ENCODE data around the gene IGSF11. TPM values are rescaled to one million over a fixed set of nuclear protein-coding genes. Genes with fewer than 3 reads are reported as not detected.

IGSF11 gene
- total and polyA plus RNA-seq, 4 donors, result 0.02 to 0.17 TPM; not detected in 2

DNA sequence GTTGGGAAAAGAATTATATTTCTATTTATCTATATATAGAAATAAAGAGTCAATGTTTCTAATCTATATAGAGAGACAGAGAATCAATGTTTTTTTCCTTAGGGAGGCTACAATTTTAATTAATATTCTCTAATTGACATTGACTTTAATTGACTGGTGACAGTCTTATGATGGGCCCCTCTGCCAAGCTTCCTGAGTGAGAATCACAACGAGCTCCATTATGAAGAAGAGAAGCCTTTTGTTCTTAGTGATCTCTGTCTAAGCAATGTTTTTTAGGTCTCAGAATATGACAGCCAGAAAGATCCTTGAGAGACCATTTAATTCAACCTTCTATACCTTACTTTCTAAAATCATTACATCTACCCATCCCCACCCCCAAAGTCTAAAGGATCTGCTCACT lies 70.9 kb downstream of the IGSF11 start:
- Histone ChIP-seq H3K4me1 (ENCODE audit: control insufficient read depth in 4 of 4, insufficient read depth in 4 of 4, low read length in 3 of 4) (no peaks in the 10 kb centered on the region), H3K4me3 (ENCODE audit: low read depth in 1 of 3, low read length in 3 of 3) (no peak overlapping the region), H3K36me3 (ENCODE audit: control insufficient read depth in 4 of 4, insufficient read depth in 3 of 4, low read depth in 1 of 4, low read length in 3 of 4) (no peaks in the 10 kb centered on the region), H3K9me3 (ENCODE audit: control insufficient read depth in 4 of 4, low read length in 3 of 4) (no peaks in the 10 kb centered on the region), H3K27me3 (ENCODE audit: control insufficient read depth in 4 of 4, insufficient read depth in 4 of 4, low read length in 3 of 4) (peaks cover 0 to 8% (median 2%) of the 10 kb centered on the region in 4 donors), H3K27ac (ENCODE audit: low read depth in 1 of 2, low read length in 2 of 2) (no peak overlapping the region), H3K9ac (ENCODE audit: low read depth in 1 of 2, low read length in 2 of 2) (no peak overlapping the region)
- DNase-seq (ENCODE audit: low spot score), result no peak
- TF ChIP-seq RAD21 (IDR thresholded peaks at IDR 0.05) (no peak), NR2F2 (IDR thresholded peaks at IDR 0.05) (no peak), JUND (IDR thresholded peaks at IDR 0.05) (no peak), FOXA2 (IDR thresholded peaks at IDR 0.05) (no peak), YY1 (IDR thresholded peaks at IDR 0.05) (no peak), GABPA (IDR thresholded peaks at IDR 0.05 in 1 of 2, conservative IDR thresholded peaks at IDR 0.05 in 1 of 2) (no peak), EGR1 (IDR thresholded peaks at IDR 0.05; ENCODE audit: low read depth in 2 of 2) (no peak), HNF4A (conservative IDR thresholded peaks at IDR 0.05) (no peak), TAF1 (conservative IDR thresholded peaks at IDR 0.05) (no peak), HNF4G (IDR thresholded peaks at IDR 0.05) (no peak), RXRA (IDR thresholded peaks at IDR 0.05) (no peak), SP1 (IDR thresholded peaks at IDR 0.05) (no peak)
- TF ChIP-seq, protein P1, sequence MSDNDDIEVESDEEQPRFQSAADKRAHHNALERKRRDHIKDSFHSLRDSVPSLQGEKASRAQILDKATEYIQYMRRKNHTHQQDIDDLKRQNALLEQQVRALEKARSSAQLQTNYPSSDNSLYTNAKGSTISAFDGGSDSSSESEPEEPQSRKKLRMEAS (IDR thresholded peaks at IDR 0.05), result no peak
- TF ChIP-seq, protein P2, sequence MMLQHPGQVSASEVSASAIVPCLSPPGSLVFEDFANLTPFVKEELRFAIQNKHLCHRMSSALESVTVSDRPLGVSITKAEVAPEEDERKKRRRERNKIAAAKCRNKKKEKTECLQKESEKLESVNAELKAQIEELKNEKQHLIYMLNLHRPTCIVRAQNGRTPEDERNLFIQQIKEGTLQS (IDR thresholded peaks at IDR 0.05), result no peak
- TF ChIP-seq, protein P3, sequence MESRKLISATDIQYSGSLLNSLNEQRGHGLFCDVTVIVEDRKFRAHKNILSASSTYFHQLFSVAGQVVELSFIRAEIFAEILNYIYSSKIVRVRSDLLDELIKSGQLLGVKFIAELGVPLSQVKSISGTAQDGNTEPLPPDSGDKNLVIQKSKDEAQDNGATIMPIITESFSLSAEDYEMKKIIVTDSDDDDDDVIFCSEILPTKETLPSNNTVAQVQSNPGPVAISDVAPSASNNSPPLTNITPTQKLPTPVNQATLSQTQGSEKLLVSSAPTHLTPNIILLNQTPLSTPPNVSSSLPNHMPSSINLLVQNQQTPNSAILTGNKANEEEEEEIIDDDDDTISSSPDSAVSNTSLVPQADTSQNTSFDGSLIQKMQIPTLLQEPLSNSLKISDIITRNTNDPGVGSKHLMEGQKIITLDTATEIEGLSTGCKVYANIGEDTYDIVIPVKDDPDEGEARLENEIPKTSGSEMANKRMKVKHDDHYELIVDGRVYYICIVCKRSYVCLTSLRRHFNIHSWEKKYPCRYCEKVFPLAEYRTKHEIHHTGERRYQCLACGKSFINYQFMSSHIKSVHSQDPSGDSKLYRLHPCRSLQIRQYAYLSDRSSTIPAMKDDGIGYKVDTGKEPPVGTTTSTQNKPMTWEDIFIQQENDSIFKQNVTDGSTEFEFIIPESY (IDR thresholded peaks at IDR 0.05), result no peak
- 54% methylated on average over 1 of the region's 1 CpG for WGBS

DNA sequence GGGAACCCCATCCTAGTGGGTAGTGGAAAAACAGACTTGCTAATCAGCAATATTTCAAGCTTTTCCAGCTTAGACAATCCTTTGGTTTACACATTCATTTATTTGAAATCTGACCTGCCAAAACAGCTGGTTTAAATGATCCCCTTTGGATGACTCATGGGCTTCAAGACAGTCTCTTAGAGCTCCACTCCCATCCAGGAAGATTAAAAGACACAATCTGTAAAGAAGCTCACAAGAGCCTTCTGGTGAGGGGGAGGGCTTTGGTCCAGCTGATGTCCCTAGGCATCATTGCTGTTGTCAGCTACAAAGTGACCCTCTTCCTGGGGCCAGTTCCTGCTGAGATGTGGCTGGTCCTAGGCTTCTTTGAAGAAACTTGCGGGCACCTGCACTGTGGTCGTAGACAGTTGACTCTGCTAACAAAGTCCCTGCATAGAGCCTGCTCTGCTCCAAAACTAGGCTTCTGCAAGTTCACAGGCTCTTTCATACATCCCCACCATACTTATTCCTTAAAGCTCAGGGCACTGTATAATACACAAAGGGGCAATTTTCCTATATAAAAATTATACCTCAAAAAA lies 73.7 kb downstream of the IGSF11 start:
- DNase-seq (ENCODE audit: low spot score), result no peak
- WGBS, result 92% methylated on average over 2 of the region's 2 CpGs
- Histone ChIP-seq H3K36me3 (ENCODE audit: control insufficient read depth in 4 of 4, insufficient read depth in 3 of 4, low read depth in 1 of 4, low read length in 3 of 4) (no peaks in the 10 kb centered on the region), H3K27ac (ENCODE audit: low read depth in 1 of 2, low read length in 2 of 2) (no peak overlapping the region), H3K9me3 (ENCODE audit: control insufficient read depth in 4 of 4, low read length in 3 of 4) (peaks cover 0 to under 1% (median 0%) of the 10 kb centered on the region in 4 donors), H3K4me1 (ENCODE audit: control insufficient read depth in 4 of 4, insufficient read depth in 4 of 4, low read length in 3 of 4) (no peaks in the 10 kb centered on the region), H3K4me3 (ENCODE audit: low read depth in 1 of 3, low read length in 3 of 3) (no peak overlapping the region), H3K27me3 (ENCODE audit: control insufficient read depth in 4 of 4, insufficient read depth in 4 of 4, low read length in 3 of 4) (peaks cover 0 to 8% (median 1%) of the 10 kb centered on the region in 4 donors), H3K9ac (ENCODE audit: low read depth in 1 of 2, low read length in 2 of 2) (no peak overlapping the region)
- TF ChIP-seq, protein P2 (IDR thresholded peaks at IDR 0.05), result no peak
- TF ChIP-seq, protein P4, sequence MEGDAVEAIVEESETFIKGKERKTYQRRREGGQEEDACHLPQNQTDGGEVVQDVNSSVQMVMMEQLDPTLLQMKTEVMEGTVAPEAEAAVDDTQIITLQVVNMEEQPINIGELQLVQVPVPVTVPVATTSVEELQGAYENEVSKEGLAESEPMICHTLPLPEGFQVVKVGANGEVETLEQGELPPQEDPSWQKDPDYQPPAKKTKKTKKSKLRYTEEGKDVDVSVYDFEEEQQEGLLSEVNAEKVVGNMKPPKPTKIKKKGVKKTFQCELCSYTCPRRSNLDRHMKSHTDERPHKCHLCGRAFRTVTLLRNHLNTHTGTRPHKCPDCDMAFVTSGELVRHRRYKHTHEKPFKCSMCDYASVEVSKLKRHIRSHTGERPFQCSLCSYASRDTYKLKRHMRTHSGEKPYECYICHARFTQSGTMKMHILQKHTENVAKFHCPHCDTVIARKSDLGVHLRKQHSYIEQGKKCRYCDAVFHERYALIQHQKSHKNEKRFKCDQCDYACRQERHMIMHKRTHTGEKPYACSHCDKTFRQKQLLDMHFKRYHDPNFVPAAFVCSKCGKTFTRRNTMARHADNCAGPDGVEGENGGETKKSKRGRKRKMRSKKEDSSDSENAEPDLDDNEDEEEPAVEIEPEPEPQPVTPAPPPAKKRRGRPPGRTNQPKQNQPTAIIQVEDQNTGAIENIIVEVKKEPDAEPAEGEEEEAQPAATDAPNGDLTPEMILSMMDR (IDR thresholded peaks at IDR 0.05; ENCODE audit: low read depth, low read length, missing input control), result no peak
- TF ChIP-seq HNF4G (IDR thresholded peaks at IDR 0.05) (no peak), NR2F2 (IDR thresholded peaks at IDR 0.05) (no peak), FOXA1 (IDR thresholded peaks at IDR 0.05) (no peak), RXRA (IDR thresholded peaks at IDR 0.05) (no peak), YY1 (IDR thresholded peaks at IDR 0.05) (no peak), TAF1 (conservative IDR thresholded peaks at IDR 0.05) (no peak)
- TF ChIP-seq, protein P5, sequence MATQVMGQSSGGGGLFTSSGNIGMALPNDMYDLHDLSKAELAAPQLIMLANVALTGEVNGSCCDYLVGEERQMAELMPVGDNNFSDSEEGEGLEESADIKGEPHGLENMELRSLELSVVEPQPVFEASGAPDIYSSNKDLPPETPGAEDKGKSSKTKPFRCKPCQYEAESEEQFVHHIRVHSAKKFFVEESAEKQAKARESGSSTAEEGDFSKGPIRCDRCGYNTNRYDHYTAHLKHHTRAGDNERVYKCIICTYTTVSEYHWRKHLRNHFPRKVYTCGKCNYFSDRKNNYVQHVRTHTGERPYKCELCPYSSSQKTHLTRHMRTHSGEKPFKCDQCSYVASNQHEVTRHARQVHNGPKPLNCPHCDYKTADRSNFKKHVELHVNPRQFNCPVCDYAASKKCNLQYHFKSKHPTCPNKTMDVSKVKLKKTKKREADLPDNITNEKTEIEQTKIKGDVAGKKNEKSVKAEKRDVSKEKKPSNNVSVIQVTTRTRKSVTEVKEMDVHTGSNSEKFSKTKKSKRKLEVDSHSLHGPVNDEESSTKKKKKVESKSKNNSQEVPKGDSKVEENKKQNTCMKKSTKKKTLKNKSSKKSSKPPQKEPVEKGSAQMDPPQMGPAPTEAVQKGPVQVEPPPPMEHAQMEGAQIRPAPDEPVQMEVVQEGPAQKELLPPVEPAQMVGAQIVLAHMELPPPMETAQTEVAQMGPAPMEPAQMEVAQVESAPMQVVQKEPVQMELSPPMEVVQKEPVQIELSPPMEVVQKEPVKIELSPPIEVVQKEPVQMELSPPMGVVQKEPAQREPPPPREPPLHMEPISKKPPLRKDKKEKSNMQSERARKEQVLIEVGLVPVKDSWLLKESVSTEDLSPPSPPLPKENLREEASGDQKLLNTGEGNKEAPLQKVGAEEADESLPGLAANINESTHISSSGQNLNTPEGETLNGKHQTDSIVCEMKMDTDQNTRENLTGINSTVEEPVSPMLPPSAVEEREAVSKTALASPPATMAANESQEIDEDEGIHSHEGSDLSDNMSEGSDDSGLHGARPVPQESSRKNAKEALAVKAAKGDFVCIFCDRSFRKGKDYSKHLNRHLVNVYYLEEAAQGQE (IDR thresholded peaks at IDR 0.05), result no peak
